T-helper 2 cell (primary cell): ENCODE results near the gene TRA2A.
"Not testable (repeated sequence)": the region's sequence is repeated elsewhere in the genome, so short reads cannot be mapped to it uniquely, and the experiment has no call there.

Experiments used
- DNase-seq, 5 experiments: peaks; one replicate each; pipeline versions ENCODE4 v3.0.0 to v3.0.0-alpha.2; 2012 to 2022
- total RNA-seq, 2 donors: gene quantifications; one replicate each; lab custom pipeline; 2026; lab: John Stamatoyannopoulos, UW

The TRA2A gene
- total RNA-seq: 200 to 232 reads per million in 2 donors

DNA sequence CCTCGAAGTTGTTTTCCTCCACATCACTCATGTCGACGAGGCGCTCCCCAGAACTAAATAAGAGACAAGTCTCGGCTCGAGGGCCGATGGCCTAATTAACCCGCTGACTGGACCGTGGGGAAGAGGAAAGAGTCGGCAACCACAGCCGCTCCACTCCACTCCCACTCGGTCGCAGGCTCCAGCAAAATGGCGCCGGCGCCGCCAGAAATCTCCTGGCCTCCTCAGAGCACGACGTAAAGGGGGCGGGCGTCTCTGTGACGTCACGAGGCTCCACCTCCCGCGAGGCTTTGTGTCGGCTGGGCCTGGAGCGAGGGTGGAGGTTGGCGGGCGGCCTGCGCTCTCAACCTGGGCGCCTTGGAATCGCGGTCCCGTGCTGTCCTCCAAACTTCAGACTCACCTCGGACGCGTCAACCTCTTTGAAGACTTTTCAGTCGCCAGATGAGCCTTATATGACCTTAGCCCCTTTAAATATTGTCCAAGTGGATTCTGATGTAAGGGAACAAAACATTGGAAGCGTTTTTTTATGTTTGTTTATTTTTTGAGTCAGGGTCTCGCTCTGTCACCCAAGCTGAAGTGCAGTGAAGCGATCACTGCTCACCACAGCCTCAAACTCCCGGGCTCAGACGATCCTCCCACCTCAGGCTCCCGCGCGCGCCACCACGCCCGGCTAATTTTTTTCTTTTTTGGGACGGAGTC is at the start of gene TRA2A:
Gene TRA2A (minus strand): TSS at position 188 of the 696 bp plus-strand sequence. CDS start 157 bp downstream, at position 31.
- DNase-seq: peak; percentile 90 to 97 (median 94)

DNA sequence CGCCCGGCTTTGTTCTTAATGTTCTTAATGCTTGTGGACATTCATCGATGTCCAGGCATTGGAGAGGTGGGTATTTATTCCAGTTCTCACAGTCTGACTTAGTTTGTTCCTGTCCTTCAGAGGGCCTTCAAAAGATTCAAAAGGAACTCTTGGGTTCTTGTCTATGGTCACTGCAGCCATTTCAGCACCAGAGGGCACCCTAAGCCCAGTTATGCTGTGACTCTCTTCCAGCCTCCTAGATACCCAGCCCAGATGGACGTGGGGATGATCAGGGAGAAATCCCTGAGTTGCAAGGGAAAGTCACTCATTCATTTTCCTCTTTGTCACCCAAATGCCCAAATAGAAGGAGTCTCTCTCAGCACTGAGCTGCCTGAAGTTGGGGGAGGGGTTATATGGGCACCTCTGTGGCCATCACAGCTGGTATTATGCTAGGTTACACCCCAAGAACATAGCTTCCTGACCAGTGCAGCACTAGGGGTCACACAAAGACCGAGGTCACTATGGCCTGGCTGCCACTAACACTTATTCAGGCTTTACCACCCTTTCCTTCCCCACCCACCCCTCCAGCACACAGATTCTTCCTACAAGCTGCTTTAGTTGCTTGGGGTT is 38.9 kb upstream of the TRA2A start:
- DNase-seq: peak; percentile 22 to 69 (median 40)

DNA sequence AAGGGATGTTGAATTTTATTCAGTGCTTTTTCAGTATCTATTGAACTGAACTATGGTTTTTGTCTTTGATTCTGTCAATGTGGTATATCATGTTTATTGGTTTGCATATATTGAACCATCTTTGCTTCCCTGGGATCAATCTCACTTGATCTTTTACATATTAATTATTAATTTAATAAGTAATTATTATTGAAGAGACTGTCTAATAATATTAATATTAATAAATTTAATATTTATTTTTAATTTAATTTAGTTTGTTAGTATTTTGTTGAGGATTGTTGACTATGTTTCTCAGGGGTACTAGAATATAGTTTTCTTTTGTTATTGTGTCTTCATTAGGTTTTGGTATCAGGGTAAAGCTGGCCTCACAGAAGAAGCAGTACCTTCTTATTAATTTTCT is 26.5 kb upstream of the TRA2A start:
- DNase-seq: no peak

DNA sequence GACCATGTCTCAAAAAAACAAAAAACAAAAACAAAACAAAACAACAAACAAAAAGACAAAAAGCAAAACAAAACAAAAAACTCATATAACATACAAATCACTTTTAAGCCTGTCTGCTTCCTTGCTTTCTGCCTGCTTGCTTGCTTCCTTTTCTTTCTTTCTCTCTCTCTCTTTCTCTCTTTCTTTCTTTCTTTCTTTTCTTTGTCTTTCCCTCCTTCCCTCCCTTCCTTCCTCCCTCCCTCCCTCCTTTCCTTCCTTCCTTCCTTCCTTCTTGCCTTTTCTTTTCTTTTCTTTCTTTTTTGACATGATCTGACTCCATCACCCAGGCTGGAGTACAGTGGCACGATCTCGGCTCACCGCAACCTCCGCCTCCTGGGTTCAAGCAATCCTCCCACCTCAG is 15.9 kb upstream of the TRA2A start:
- DNase-seq: no peak

DNA sequence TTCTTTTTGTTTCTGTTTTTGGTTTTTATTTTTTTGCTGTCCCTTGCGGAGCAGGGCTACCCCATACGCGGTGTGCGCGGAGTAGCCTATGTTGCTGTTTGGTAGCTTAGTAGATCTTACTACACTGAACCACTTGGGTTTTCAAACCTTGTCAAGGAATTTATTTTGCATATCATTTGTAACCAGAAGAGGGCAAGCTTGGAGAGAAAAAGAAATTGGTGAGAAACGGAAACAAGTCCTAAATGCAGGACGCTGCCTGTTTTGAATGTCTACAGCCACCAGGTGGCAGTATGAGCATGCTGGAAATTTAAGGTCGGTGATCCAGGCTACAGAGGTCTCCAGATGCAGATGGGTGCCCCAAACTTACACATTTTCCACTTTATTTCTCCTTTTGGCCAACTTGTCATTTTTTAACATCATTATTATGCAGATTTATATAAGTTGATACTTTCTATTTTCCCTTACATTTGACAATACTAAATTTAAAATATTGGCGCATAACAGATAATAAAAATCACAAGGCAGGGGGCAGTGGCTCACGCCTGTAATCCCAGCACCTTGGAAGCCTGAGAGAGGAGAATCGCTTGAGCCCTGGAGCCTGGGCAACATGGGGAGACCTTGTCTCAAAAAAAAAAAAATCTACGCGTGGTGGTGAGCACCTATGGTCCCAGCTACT is 15.3 kb upstream of the TRA2A start:
- peak in 4 of 5 experiments; percentile 55 to 88 (median 68) for DNase-seq

DNA sequence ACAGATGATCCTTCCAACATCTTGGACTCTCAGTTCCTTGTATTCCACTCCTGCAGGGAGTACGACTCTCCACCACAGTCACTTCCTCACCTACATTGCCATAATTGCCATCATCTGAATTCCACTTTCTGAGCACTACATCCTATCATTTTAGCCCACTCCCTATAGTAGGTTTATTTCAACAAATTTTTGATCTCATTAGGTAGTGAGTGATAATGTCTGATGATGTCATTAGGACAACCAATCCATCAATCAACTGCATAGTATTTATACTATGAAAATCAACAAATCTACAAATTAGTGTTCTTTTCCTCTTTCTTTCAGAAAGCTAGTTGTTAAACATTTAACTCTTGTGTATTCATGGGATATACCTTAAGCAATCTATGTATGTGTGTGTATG is 13.7 kb upstream of the TRA2A start:
- no peak for DNase-seq

DNA sequence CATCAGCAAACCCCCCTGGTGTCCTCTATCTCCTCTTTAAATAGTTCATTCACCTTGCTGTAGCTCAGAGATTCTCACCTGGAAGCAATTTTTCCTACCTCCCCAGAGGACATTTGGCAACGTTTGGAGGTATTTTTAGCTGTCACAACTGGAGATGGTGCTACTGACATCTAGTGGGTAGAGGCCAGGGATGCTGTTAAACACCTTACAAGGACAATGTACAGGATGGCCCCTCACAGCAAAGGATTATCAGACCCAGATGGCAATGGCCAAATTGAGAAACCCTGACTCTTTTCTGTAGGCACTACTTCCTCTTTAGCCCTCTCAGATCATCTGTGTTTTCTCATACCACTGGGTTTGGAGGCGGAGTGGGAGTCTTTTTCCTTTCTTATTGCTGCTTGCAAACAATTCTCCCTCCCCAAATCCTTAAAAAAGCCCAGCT is 13.2 kb upstream of the TRA2A start:
- peak in 1 of 5 experiments; percentile 63 for DNase-seq

DNA sequence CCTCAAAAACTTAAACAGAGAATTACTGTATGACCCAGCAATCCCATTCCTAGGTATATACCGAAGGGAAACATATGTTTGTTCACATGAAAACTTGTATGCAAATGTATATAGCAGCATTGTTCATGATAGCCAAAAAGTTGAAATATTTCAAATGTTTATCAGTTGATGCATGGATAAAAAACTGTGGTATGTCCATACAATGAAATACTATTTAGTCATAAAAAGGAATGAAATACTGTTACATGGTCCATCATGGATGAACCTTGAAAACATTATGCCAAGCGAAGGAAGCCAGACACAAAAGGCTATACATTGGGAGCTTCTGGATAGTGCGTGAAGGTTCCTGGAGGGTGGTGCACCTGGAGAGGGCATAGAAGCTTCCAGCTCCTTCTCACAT is 11.0 kb upstream of the TRA2A start:
- no peak for DNase-seq

DNA sequence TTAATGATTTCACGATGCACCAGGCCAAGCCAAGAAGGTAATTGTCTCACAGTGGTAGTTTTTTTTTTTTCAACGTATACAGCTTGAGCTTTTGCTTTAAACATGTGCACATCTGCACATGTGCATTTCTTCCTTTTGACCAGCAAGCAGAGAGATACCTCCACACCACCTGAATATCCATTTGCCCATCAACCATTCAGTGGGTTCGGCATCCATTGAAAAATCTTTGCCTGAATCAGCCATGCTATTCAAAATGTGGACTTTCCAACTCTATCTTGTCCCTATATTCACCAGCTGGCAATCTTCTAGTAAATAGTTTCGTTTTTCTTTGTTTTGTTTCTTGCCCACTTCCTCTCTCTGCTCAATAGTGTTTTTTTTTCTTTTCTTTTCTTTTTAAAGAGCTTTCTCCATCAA is 7.7 kb upstream of the TRA2A start:
- DNase-seq: peak in 2 of 5 experiments; percentile 15 to 68

DNA sequence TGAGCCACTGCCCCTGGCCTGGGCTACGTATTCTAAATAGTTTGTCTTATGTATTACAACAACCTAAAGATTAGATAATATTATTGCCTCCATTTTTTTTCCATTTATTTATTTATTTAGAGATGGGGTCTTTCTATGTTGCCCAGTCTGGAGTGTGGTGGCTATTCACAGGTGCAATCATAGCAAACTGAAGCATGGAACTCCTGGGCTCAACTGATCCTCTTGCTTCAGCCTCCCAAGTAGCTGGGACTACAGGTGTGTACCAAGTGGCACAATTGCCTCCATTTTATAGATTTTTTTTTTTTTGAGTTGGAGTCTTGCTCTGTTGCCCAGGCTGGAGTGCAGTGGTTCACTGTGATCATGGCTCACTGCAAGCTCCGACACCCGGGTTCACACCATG is 6.5 kb upstream of the TRA2A start:
- DNase-seq: no peak

DNA sequence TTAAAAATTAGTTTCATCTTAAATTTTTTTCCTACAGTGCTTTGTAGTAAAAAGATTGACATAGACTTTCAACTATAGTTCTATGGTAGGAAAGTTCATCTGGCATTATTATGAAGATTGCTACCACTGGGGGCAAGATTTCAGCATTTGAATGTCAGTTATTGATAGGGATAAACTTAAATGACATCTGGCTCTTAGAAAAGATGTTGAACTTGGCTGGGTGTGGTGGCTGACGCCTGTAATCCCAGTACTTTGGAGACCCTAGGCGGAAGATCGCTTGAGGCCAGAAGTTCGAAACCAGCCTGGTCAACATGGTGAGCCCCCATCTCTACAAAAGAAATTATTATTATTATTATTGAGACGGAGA is 1.4 kb upstream of the TRA2A start:
- peak in 1 of 5 experiments; percentile 40 for DNase-seq

DNA sequence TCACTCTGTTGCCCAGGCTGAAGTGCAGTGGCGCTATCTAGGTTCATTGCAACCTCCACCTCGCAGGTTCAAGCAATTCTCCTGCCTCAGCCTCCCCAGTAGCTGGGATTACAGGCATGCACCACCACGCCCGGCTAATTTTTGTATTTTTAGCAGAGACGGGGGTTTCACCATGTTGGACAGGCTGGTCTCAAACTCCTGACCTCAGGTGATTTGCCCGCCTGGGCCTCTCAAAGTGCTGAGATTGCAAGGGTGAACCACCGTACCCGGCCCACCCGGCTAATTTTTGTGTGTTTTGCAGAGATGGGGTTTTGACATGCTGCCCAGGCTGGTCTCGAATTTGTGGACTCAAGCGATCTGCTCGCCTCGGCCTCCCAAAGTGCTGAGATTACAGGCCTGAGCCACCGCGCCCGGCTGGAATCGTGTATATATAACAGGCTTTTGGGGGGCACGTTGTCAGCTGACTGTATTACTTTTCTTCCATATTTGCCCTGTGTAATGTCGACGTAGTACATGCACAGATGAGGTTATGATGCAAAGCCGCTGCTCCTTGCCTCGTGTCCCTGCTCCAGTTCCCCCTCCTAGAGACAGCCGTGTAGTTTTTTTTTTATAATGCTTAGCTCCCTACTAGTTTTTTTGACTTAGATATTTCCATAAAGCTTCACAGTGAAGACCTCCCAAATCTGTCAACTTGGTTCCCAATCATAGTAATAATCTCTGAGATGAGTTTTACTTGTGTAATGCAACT is 883 bp upstream of the TRA2A start:
- DNase-seq: no peak

DNA sequence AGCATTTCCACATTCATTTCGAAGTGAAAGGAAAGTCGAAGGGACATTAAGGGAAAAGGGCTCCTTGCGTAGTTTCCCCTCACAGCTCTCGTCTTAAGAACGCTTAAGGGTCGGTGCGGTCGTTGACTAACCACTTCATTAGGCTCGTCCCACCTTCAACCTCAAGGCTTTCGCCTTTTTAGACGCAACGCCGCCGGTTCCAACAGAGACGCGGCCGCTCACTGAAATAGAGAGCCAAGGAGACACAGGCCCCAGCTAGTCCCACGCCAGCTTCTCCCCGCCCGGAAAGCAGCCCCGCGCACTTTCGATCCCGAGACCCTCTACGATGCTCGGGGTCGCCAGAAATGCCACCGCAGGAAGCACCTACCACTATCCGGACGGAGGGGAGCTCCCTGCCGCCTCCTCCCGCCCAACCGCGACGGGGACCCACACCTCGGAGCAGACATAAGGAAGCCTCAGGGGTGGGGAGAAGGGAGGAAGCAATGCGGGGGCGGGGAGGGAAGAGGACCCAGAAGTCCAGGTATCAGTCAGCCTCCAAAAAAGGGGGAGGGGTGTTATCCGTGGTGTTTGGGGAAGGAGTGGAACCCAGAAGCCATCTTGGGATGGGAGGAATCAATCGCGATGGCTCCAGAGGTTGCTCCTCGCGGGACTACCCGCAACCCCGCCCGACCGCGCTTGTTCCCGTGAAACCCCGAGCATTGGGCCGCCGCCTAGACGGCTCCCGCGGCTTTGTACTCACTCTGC is 559 bp downstream of the TRA2A start:
- DNase-seq: peak; percentile 16 to 65 (median 40)

DNA sequence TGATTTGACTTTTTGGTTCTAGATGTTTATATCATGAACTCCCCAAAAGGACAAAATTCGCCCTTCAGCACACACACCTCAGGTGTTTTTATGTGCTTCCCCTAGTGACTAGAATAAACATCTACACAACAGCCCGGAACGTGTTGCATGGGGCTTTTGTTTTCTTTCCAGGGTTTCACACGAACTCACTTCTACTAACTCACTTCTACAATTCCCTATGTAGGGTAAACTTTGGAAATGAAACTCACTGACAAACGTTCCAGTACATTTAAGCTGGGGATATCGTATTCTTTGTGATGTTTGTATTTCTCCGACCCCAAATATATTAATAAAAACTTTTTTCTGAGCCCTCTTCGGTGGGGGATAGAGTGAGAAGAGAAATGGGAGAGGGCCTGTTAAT is 1.4 kb downstream of the TRA2A start:
- peak in 3 of 5 experiments; percentile 22 to 78 (median 24) for DNase-seq

DNA sequence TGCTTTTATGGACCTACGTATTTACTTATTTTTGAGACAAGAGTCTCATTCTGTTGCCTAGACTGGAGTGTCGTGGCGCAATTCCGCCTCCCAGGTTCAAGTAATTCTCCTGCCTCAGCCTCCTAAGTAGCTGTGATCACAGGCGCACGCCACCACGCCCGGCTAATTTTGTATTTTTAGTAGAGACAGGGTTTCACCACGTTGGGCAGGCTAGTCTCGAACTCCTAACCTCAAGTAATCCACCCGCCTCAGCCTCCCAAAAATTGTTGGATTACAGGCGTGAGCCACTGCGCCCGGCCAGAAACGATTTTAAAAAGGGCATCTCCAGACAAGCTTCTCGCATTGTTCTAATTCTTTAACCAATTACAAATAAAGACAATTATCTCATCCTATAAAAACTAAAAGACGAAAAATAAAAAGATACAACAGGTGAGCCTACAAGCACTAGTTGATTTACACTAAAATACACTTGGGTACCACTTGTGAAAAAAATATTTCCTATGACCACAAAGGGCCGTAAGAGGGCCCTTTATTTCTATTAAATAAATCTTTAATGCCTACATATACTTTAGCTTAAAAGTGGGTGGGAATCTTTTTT is 2.4 kb downstream of the TRA2A start:
- no peak for DNase-seq

DNA sequence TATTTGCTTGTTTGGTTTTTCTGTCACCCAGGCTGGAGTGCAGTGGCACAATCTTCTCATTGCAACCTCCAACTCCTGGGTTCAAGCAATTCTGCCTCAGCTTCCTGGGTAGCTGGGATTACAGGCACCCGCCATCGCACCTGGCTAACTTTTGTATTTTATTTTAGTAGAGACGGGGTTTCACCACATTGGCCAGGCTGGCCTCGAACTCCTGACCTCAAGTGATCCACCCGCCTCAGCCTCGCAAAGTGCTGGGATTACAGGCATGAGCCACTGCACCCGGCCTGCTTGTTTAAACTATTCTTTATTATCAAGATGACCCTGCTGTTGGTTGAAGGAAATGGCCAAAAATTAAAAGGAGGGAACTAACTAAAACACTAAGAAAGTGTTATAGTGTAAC is 6.2 kb downstream of the TRA2A start:
- not testable (repeated sequence) for DNase-seq

DNA sequence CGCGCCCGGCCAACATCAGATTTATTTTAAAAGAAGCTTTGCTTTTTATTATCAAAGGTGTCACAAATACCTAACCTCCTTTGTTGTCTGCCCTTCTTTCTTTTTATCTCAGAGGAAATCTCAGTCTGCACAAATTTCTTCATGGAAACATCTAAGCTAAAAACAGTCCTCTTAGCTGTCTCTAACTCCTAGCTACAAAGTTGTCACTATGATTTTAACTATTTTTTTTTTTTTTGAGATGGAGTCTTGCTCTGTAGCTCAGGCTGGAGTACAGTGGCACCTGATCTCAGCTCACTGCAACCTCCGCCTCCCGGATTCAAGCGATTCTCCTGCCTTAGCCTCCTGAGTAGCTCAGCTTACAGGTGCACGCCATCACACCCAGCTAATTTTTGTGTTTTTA is 7.3 kb downstream of the TRA2A start:
- DNase-seq: peak in 1 of 5 experiments; percentile 22

DNA sequence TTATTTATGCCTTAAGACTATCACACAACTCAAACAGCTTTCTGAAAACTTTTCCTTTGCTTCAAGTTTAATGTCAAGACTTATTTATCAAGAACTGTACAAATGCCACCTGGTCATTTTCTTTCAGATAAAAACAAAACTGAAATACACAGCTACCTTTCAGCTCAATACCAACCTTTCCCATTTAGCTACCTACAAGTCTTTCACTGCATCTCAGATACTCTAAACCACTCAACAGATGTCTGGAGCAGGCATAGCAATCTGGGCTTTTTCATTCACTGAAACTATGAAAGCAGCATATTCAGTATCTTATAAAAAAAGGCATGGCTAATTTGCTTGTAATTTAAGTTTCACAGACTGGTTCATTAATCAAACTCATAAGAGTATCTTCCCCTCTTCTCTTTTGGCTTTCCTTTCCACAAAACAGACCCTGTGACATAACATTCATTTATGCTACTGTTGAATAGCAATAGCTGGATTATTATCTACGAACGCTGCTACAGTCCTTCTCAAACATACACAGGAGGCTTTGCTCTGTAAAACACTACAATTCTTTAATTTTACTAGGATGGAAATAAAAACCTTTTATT is 8.2 kb downstream of the TRA2A start:
- DNase-seq: no peak

DNA sequence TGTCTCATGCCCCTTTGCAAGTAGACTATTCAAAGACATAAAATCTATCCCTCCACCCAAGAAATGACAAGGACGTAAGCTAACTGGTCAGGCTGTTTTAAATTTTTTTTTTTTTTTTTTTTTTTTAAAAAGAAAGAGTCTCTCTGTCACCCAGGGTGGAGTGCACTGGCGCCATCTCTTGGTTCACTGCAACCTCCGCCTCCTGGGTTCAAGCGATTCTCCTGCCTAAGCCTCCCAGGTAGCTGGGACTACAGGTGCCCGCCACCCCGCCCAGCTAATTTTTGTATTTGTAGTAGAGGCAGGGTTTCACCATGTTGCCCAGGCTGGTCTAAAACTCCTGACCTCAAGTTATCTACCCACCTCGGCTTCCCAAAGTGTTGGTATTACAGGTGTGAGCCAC is 11.2 kb downstream of the TRA2A start:
- peak in 1 of 5 experiments; percentile 23 for DNase-seq

DNA sequence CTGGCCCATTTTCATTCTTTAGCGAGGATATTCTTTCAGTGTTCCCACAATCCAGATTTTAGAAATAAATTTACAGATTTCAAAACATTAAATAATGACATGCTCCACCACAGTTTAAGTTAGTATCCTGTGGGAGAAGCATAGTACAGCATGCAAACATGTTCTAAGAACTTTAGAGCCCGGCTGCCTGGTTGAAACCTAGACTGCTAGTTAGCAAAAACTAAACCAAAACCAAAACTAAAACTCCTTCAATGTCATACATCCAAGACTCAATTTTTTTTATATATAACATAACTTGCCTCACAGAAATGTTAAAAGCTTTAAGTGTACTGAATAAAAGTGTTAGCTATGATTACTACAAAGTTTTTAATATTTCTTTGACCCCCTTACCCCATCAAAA is 17.0 kb downstream of the TRA2A start:
- DNase-seq: peak in 1 of 5 experiments; percentile 61

DNA sequence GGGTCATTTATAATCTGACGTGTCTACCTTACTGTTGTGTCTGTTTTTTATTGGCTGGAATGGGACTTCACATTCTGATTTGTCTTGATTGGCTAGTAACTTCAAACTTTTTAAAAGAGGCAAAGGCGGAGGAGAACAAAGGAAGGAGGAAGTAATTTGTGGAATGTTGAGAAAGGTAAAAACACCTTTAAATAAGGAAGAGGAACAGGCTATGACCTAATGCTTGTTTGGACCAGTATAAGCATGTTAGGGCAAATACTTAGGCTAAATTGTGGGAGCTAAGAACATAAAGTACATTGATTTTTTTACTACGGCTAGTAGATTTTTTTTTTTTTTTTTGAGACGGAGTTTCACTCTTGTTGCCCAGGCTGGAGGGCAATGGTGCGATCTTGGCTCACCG is 18.0 kb downstream of the TRA2A start:
- DNase-seq: not testable (repeated sequence)
